AG04449 (cell line): ENCODE results near the gene KNOP1.
A peak's percentile ranks its signal among the peaks of the same experiment; 100 is the strongest.

Source experiments
- CTCF ChIA-PET: fragments of 350-600 bp; formaldehyde crosslinking; extraction: SDS; loops from one replicate; lab custom pipeline; 2021; ENCODE audit warnings: antibody characterized with exemption; lab: Yijun Ruan, JAX
- POLR2A ChIA-PET: fragments of 400-600, 350-600 bp; formaldehyde crosslinking; extraction: SDS; loops from one replicate; lab custom pipeline; 2020; ENCODE audit warnings: antibody characterized with exemption, inconsistent platforms; lab: Yijun Ruan, JAX
- DNase-seq: peaks from one replicate; pipeline ENCODE4 v3.0.0-alpha.2; 2010; ENCODE audit warnings: low read depth, low spot score
- H3K4me3 ChIP-seq: 2 replicates; pipeline ENCODE4 v1.5.1; 2011; ENCODE audit warnings: low read depth, mild to moderate bottlenecking, control low read depth, low read length
- CTCF ChIP-seq: IDR thresholded peaks from one replicate; pipeline ENCODE4 v1.5.1; 2011; ENCODE audit warnings: mild to moderate bottlenecking, moderate library complexity, low read length, control low read depth, inconsistent platforms; ENCODE audit not compliant: insufficient read depth; ENCODE audit errors: missing control alignments

Gene KNOP1

GRCh38 chr16:19717741-19718623 lies at the start of gene KNOP1, which contains the start of gene IQCK:
KNOP1 (minus strand) TSS chr16:19718227; CDS start chr16:19715035, 3,192 bp downstream.
IQCK (plus strand) TSS chr16:19718271; CDS start chr16:19718307, 36 bp downstream.
- CTCF ChIA-PET = interaction anchor here (1.0 to 1.1 kb wide), 2 partner anchors 155 to 170 kb away, joined by 3 to 4 read pairs; no protein-coding TSS in a partner anchor
- POLR2A ChIA-PET = interaction anchor here (0.6 to 1.1 kb wide), 2 partner anchors 8 to 21 kb away, joined by 3 read pairs; no protein-coding TSS in a partner anchor
- TF ChIP-seq CTCF = no peak
- peak; percentile 17 for DNase-seq
- peak within 1 kb of the TSS; percentile 99 for H3K4me3 ChIP-seq

GRCh38 chr16:19767497-19767896 lies 49.5 kb upstream of the KNOP1 start:
- DNase-seq = no peak
- CTCF ChIA-PET = no interaction called here
- H3K4me3 ChIP-seq = no peak overlapping the region
- POLR2A ChIA-PET = no interaction called here
- no peak for TF ChIP-seq CTCF

GRCh38 chr16:19766988-19767387 lies 49.0 kb upstream of the KNOP1 start:
- no peak for DNase-seq
- POLR2A ChIA-PET = no interaction called here
- no peak overlapping the region for H3K4me3 ChIP-seq
- CTCF ChIA-PET = no interaction called here
- TF ChIP-seq CTCF = no peak

- DNase-seq = no peak
- ChIA-PET POLR2A (no interaction called here), CTCF (no interaction called here)
- no peak overlapping the region for H3K4me3 ChIP-seq
- no peak for TF ChIP-seq CTCF
Measured at GRCh38 chr16:19766554-19766884, 48.5 kb upstream of the KNOP1 start.

- ChIA-PET POLR2A (no interaction called here), CTCF (no interaction called here)
- no peak for TF ChIP-seq CTCF
- no peak overlapping the region for H3K4me3 ChIP-seq
- DNase-seq = no peak
Measured at GRCh38 chr16:19765860-19766553, 48.0 kb upstream of the KNOP1 start.
